A204.1 (cell line): ENCODE data around the gene FBLN1.

Source experiments
- FAIRE-seq: peaks from 2 replicates; lab custom pipeline; 2012; peaks lifted over from hg19 to GRCh38; lab: Jason Lieb, UNC

FBLN1 gene

DNA sequence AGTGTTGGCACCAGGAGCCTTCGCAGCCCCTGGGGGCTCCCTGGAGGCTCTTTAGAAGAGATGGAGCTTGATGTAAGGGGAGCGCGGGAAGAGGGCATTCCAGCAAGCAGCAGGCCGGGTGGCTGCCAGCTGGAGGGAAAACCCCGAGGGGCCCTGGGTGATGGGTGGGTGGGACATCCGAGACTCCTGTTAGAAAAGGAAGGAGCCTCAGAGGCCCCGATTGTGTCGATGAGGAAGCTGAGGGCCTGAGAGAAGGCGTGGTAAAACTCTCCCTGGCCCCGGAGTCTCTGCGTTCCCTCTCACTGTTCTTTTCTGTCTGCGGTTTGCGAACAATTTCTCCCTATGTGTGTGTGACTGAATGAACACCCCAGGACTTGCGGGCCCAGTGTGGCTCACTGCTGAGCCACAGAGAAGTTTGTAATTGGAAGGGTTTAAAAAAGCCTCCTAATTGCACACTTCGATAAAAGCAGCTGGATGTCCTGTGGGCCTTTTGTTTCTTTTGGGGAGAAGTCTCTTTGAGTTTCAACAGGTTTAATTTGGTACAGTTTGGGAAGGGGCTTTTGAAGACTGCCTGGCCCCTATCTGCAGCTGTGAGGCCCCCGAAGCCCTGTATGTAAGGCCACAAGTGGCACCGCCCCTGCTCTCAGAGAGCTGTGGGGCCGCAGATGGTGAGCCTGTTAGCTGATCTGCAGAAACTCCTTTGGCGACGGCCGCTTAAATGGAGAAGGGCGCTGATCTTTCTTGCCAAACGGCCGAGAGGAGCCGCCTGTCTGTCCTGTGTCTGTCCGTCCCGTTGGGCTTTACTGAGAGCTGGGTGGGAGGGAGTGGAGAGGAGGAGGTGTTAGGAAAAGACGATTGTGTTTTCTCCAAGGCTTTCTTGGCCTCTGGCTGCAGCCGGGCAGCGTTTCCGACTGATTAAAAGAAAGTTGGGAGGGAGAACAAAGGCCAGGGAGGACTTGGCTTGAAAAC lies 2.0 kb downstream of the FBLN1 start:
- no peak for FAIRE-seq

DNA sequence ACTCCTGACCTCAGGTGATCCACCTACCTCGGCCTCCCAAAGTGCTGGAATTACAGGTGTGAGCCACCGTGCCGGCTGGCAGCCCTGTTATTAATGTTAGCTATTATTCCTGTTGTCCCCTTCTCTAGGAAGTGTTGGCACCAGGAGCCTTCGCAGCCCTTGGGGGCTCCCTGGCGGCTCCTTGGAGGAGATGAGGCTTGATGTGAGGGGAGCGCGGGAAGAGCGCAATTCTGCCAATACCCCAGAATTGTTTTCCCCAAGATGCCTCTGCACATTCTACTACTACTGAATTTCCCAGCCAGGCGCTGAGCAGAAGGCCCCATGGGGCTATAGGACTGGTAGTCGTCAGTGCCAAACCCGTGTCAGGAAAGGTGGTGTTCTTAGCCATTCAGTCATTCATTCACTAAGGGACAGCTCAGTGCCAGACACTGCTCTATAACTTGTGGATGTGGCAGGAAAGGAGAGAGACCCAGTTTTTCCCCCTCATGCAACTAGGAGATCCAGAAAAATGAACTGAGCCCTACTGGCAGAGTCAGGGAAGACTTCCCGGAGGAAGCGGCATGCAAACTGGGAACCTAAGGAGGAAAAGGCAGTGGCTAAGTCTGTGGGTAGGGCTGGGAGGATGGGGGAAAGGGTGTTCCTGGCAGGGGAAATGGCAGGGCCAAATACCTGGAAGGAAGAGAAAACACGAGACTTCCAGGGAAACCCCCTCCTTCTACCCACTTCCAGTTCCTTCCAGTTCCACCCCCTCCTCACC lies 3.5 kb downstream of the FBLN1 start:
- FAIRE-seq: no peak

DNA sequence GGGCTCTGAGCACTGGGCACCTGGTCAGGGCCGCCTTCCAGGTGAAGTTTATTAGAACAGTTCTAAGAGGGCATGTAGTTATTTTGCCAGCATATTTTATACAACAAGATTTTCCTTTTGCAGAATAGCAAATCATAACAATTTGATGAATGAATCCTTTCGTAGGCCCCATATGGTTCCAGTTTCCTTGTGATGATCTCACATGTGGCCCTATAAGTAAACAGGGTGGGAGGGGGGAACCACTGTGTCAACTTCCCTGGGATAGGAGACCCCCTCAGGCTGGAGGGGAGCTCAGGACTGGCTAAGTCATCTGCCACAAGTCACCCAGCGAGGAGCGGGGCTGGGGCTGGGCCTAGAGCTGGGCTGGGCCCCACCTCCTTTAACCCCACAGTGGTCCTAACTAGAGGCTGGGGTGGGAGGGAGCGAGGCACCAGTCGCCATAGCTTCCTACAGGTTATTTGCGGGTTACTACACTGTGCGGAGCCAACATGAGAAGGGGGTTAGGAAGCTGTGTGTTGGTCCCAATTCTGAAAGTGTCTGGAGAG lies 4.2 kb downstream of the FBLN1 start:
- FAIRE-seq: no peak

DNA sequence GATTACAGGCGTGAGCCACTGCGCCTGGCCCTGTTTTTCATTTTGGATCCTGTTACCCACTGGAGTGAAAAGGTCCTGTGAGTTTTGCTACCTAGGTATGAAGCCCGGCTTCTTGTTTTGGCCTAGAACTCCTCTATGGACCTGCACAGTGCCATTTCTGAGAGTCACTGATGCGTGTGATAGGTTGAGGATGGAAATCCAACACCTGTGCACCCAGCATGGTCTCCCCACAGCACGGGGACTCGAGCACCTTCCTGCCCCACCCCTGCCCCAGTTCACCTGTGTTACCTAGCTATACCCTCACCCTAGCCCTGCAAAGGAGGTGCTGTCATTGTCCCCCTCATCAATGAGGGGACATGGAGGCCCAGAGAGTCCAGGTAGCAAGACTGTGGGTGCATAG lies 5.1 kb downstream of the FBLN1 start:
- FAIRE-seq: no peak

DNA sequence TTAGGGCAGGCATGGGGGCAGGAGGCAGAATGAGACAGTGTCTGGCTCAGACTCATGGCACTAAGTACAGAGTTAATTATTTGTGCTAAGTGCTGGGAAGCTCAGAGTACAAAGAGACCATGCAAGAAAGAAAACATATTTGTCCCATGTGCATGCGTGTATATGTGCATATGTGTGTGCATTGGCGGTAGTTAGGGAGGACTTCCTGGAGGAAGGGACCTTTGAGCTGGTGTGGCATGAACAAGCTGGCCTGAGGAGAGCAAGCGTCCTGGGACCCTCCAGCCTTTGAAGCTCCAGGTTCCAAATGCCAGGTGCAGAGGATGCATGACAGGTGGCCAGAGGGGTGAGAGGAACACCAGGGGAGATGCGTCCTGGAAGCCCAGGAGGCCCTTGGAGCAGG lies 6.1 kb downstream of the FBLN1 start:
- FAIRE-seq: no peak

DNA sequence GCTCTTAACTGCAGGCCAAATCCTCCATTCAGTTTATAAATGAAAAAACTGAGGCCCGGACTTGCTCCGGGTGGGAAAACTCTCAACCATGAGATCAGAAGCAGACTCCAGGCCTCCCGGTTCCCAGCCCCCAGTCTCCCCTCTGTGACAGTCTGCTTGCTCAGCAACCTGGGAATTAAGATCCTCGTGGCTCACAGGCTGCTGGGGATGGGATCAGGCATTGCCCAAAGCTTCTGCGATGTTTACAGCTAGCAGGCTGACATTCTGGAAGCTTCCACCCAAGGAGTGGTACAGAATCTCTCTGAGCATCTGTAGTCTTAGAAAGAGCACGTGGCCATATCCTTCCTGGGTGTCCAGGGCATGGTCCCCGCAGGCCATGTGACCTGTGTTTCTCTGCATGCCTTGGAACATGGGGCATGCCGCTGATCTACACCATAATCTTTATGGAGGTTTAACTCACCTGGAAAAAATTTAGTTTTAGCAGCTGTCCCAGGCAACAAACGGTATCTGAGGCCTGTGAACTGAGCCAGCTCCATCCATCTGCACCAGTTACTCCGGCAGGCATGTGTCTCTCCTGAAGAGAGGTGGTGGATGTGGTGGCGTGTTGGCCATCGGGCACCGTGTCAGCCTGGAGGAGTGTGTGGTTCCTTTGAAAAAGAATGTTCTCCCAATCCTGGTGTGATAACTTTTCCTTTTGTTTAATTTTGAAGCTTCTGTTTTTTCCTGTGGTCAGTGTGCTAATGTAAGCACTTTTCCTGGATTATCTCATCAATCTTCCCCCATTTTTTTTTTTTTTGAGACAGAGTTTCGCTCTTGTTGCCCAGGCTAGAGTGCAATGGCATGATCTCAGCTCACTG lies 7.9 kb downstream of the FBLN1 start:
- FAIRE-seq: no peak

DNA sequence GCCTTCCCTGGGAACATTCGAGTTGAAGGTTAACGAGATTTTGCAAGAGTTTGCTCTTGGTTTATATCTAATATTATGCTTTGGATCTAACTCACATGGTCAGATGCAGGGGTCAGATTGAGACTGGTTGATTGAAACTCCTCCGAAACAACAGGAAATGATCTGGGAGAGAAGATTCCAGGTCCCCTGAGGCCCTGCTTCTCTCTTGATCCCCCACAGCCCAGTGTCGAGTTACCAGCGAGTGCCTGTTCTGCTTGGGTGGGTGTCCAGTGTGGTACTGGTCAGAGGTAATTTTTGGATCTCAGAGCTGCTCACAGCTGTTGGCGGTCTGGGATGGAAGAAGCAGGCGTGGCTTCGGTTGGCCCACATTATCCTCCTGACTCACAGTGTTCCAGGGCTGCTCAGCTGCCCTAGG lies 9.2 kb downstream of the FBLN1 start:
- FAIRE-seq: no peak

DNA sequence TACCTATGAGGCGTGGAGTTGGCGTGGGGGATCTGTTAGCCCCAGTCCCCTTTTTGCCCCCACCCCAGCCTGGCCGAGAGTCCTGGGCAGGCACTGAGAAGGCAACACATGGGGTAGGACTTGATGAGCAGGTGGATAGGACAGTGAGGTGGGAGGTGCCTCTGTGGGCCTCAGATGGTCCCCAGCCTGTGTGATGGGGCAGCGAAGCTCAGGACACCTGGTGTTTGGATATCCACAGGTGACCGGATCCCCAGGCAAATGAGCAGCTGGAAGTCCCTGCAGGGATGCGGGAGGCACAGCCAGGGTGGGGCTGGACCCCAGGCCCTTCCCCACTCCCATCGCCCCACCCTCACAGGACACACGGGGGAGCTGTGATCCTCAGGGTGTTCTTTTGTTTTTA lies 9.7 kb downstream of the FBLN1 start:
- no peak for FAIRE-seq

DNA sequence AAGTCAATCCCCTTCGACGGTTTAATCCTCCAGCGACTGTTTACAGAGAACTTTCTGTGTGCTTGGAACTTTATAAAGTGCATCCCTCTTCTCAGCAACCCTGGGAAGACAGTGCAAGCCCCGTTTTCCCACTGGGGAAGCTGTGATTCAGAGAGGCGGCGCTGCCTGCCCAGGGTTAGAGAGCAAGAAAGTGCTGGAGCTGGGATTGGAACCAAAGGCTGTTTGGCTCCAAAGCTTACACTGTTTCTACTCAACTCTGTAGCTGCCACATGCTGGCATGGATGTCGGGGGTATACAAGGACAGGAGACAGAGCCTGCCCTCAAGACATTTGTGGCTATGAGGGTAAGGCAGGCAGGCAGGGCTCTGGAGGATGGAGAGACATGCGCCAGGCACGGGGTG lies 13.0 kb downstream of the FBLN1 start:
- FAIRE-seq: no peak

DNA sequence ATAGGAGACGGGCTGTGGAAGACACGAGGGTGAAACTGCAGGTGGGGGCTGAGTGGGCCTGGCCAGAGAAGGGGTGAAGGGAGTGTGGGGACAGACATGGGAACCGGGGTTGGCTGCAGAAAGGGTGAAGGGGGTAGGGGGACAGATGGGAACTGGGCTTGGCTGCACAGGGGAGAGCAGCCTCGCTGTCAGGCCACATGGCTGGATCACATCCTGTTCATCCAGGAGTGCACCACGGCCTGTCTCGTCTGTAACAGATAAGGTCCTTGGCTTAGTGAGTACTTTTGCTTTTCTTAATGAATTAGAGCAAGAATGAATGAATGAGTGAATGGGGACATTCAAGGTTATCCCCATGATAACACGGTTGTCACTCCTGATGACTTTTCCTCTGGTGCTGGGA lies 13.5 kb downstream of the FBLN1 start:
- no peak for FAIRE-seq

DNA sequence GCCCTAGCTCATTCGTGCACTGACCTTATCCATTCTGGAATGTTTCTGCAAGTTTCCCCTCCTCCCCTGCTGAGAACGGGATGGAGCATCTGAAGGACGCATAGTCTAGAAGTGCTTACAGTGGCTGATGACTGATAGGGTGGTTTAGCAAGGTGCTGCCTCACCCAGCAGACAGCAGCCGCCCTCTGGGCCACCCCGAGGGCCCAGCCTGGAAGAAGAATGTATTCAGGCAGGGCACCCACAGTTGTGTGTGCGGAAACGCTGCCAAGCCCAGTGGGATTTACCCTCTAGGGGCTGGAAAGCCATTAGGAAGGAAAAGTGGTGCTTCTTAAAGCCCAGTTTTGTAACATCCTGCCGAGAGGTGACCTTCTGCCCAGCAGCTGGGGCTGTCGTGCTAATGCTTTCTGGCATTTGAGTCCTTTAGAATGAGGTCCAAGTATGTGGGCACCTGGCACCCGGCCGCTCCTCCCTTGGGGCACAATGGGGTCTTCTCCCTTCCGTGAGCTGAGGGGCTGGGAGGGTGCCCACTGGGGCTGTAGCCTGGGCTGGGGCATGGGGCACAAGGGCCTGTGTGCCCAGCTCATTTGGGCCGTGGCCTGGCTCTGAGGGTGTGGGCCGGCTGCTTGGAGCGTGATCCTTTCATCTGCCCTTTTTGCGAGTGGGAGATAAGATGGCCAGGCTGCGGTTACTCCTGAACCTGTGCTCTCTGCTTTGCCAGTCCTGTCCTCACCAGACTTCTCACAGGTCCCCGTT lies 14.4 kb downstream of the FBLN1 start:
- no peak for FAIRE-seq

DNA sequence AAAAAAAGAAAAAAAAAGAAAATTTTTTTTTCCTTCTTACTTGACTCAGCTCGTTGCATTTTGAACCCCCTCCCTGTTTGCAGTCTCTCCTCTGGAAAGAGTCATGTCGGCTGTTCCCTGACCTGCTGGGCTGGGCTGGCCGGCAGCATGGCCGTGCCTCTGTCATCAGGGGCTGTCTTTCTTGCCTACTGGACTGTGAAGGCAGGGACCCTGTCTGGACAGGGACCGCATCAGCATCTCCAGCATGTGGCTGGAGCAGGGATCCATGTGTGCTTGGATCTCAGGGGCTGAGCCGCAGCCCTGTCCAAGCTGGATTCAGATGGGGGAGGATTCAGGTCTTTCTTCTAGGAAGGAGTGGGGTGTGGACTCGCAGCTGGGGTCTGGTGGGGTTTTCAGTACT lies 15.5 kb downstream of the FBLN1 start:
- no peak for FAIRE-seq

DNA sequence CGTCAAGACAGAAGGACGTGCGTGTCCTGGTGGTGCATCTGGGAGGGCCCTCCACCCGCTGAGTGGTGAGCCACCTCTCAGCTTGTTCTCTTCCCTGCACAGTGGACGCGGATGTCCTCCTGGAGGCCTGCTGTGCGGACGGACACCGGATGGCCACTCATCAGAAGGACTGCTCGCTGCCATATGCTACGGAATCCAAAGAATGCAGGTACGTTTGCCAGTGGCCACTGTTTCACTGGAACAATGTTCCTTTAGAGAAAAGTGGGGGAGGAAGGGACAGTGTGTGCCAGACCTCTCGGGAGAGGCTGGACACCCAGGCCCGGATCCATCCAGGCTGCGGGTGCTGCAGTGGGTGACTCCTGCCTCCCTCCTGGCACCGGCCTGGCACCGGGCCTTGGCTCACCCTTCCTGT lies 15.9 kb downstream of the FBLN1 start:
- no peak for FAIRE-seq

DNA sequence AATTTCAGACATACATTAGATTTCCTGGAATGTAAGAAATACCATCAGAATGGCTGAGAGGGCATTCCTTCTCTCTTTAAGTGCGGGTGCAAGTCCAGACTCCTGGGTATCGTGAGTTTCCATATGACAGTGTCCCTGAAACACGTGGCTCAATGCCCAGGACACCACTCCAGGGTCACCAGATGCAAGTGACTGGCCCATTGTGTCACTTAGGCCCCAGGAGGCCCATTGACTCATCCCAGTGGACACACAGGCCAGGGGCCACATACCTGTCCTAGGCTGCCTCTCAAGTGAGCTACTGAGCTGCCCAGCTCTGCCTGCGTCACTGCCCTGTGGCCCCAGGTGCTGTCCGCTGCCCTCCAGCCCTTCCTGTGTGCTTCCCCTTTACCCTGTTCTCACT lies 18.5 kb downstream of the FBLN1 start:
- no peak for FAIRE-seq

DNA sequence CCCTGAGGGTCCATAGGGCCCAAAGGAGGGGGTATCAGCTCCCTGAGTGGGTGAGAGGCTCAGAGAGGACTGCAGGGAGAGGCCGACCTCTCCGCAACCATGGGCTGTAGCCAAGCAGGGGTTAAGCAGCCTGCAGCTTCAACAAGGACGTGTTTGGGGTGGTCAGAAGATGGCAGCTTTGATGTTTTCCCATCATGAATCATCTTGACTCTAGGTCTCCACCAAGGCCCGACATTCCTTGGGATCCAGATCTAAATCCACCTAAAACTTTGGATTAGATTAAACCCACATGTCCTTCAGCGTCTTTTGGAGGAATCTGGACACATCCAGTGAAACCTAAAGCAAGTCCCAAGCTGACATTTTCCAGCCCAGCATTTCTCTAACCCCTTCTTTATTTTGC lies 19.8 kb downstream of the FBLN1 start:
- FAIRE-seq: no peak

DNA sequence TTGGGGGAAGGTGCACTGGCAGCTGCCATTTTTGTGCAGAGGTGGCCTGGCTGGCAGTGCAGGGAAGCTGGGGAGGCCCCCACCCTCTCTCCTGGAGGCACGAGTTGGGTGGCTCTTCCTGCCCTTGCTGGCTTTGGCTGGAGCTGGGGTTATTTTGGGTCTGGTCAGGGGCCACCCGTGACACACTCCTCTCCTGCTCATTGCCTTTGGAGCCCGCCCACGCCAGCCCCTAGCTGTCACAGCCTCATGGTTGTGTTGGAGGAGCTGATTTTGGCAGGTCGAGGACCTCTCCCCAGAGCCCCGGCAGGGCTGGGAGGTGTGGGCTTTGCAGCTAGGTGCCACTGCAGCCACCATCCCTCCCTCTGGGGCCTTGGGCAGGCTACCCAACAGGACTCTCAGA lies 21.5 kb downstream of the FBLN1 start:
- FAIRE-seq: no peak

DNA sequence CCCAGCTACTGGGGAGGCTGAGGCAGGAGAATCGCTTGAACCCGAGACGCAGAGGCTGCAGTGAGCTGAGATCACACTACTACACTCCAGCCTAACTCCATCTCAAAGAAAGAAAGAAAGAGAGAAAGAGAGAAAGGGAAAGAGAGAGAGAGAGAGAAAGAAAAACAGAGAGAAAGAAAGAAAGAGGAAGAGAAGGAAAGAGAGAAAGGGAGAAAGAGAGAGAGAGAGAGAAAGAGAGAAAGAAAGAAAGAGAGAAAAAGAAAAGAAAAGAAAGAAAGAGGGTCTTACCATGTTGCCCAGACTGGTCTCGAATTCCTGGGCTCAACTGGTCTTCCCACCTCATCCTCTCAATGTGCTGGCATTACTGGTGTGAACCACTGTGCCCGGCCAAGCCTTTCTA lies 22.3 kb downstream of the FBLN1 start:
- no peak for FAIRE-seq

DNA sequence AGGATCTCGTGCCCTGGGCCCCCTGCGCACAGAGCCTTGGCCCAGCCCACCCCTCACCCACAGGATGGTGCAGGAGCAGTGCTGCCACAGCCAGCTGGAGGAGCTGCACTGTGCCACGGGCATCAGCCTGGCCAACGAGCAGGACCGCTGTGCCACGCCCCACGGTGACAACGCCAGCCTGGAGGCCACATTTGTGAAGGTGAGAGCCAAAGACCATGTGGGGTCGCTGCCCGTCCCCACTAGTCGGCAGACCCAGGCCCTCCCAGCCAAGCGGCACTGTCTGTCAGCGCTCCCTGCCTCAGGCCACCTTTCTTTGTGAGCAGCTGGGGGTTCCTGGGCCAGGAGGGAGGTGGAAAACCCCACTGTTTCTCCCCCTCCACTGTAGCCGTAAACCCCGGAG lies 22.8 kb downstream of the FBLN1 start:
- FAIRE-seq: no peak

DNA sequence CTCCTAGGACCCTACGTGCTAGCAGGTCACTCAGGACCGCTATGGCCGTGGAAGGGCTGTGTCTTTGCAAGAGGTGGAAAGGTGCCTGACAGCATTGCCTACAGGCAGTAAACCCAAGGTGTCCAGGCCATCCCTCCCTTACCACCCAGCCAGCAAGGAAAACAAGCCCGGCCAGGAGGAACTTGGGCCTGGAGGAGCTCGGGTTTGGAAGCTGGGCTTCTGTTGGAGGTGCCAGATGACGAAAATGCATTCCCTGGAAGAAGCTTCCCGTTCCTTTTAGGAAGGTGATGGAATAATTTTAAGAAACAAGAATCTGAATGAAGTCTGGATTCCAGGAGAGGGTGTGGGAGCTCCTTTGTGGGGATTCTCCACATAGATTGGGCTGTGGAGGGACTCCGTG lies 23.6 kb downstream of the FBLN1 start:
- no peak for FAIRE-seq

DNA sequence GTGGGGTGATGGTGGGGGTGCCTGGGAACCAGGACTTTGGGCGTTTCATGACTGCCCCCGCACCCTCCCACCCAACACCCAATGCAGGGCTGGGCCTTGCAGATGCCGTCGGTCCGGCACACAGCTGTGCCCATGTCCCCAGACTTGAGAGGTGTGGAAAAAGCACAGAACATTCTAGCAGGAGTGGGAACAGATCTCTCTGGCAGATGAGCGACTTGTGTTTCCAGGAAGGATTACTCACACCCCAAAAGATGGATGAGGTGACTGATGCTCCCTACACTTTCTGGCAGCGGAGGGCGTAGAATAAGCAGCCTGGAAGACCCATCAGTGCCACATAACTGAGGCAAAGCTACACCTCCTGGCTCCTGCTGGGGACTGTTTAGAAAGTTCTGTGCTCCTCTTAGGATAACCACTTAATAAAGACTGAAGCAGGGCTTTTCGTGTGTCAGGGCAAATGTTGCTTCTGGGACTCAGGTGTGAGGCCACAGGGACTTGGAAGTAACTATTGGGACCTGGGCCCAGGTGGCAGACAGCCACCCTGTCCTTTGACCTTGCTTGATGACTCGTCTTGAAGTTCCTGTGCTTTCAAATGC lies 24.2 kb downstream of the FBLN1 start:
- no peak for FAIRE-seq

DNA sequence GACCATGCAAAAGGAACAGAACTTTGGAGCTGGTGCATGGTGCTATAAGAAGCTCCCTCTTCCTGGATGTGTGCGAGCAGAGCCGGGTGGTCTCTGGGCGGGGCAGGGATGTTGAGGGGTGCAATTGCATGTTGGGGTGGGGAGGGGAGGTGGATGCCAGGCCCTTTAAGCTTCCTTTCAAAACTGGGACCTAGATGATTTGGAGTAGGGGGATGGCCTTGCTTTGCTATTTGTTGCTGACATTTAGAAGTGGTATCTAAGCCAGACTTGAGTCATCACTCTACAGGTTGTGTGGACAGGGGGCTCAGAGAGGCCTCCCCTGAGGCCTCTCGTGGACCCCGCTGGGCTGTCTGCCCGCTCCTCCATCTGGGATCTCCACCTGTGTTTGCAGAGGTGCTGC lies 24.8 kb downstream of the FBLN1 start:
- no peak for FAIRE-seq
